ENCODE data around the gene OR4F29.
"Not testable (repeated sequence)": the region's sequence is repeated elsewhere in the genome, so short reads cannot be mapped to it uniquely, and the experiment has no call there.

The OR4F29 gene

GRCh38 chr1:451578-451977 lies at the start of gene OR4F29:
Gene OR4F29, minus strand, starts transcription at chr1:451678. Its CDS starts 0 bp downstream, at chr1:451678.
- not testable (repeated sequence) for TF ChIP-seq CTCF (IDR thresholded peaks at IDR 0.05)
